Inferior parietal cortex (tissue), 1 donor: ENCODE data around the gene CENATAC.
"Not testable (repeated sequence)": the region's sequence is repeated elsewhere in the genome, so short reads cannot be mapped to it uniquely, and the experiment has no call there.

Experiments used
- DNase-seq: peaks from one replicate; pipeline ENCODE4 v3.0.0-alpha.2; 2016; ENCODE audit errors: extremely low spot score

CENATAC gene

DNA sequence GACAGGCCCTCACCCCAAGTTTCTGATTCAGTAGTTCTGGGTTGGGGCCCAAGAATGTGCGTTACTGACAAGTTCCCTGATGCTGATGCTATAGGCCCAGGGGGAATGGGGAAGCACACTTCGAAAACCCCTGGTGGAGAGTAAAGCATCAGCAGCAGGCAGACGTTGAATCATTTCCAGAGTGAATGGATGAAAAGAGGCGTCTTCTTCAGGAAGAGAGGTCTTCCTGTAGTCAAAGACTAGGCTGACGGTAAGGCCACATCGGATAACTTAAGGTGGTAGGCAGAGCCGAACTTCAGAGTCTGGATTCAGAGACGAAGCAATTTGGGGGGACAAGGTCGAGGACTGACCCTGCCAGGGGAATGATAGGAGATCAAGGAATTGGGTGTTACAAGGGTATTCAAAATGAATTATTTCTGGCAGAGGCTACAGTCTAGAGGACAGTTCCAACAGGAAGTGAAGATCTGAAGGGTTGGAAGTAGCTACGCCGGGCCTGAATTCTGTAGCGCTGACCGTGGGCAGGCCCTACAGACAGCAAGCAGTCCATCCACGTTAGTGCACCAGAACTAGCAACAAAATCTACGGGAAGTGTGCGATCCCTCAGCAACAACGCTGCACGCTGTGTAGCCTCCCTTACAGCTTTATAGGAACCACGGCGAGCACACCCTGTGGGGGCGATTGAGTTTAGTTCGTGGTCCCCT, 862 bp upstream of the CENATAC start:
- peak; percentile 25 for DNase-seq

DNA sequence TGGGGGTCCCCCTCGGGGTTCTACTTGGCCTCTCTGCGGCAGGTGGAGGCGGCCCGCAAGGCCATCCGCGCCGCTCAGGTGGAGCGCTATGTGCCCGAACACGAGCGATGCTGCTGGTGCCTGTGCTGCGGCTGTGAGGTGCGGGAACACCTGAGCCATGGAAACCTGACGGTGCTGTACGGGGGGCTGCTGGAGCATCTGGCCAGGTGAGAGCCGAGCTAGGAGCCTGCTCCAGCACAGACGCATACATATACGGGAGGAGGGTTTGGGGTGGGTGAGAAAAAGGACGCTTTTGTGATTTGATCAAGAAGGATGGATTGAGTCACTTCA, 415 bp downstream of the CENATAC start:
- DNase-seq = no peak

DNA sequence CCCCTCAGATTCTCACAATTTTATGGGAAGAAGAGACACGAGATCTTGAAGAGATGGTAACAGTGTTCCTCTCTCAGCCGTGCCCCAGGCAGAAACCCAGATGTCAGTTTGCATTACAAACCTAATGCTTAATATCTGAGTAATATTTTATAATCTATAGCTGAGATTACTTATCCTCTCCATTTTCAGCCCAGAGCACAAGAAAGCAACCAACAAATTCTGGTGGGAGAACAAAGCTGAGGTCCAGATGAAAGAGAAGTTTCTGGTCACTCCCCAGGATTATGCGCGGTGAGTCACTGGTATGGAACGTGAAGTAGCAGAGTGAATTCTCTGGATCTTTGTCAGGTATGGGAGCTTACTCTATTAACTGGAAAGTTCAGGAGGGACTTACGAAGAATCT, 884 bp downstream of the CENATAC start:
- no peak for DNase-seq

DNA sequence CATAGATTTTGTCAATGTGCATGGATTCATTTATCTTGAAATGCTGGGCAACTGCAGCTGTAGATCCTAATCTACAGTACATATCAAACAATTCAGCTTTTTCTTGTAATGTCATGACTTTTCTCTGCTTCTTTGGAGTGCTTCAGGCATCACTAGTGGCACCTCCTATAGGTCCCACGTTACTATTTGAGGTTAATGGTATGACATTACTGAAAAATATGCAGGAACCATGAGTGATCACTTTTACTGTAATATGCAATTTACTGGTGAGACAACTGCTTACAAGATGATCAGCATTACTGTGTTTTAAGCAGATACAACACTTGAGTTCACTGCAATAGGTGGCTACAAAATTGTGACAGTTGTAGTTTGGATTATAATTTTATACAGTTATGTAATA, 3.0 kb downstream of the CENATAC start:
- no peak for DNase-seq

DNA sequence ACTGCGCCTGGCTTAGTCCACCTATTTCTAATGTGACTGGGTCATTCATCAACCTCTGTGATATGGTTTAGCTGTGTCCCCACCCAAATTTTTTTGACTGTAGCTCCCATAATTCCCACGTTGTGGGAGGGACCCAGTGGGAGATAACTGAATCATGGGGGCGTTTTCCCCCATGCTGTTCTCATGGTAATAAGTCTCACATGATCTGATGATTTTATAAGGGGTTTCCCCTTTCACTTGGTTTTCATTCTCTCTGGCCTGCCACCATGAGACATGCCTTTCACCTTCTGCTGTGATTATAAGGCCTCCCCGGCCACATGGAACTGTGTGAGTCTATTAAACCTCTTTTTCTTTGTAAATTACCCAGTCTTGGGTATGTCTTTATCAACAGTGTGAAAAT, 8.7 kb downstream of the CENATAC start:
- DNase-seq = no peak

DNA sequence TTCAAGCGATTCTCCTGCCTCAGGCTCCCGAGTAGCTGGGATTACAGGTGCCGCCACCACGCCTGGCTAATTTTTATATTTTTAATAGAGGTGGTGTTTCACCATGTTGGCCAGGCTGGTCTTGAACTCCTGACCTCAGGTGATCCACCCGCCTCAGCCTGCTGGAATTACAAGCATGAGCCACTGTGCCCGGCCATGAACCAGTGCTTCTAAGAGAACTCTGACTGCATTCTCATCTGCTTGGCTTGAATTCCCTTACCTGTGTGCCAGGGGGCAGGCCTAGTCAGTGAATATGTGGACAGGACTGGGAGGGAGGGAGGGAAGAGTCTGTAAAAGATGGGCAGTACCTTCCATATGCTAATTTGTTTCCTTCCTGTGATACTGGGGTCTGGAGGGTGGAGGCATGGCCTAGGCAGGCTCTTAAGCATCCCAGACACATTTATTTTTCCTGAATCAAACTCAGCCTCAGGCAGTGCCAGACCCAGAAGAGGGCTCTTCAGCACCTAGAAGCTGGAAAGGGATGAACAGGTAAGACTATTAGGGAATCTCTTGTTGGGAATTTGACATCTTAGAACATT, 13.6 kb downstream of the CENATAC start:
- DNase-seq = no peak

DNA sequence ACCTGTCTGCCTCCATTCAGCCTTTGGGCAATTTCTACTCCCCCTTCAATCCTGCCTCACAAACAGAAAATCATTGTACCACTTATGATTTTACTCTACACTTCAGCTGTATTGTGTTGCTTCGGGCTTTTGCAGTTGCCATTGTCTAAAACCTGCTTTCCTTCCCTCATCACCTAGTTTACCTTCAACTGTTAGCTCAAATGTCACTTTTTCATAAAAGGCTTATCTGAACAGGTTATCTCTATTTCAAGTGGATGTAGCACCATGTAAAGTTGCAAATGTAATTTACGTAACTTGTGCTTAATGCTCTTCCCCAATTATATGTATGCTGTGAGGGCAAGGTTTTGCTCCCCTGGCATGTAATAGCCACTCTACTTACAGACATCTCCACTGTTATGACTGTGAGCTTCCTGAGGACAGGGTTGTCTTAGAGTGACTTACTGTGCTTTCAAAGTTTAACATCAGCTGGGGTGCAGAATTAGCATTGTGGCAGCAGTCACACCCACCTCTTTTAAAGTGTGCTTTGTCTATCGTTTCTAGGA, 14.8 kb downstream of the CENATAC start:
- DNase-seq = no peak

DNA sequence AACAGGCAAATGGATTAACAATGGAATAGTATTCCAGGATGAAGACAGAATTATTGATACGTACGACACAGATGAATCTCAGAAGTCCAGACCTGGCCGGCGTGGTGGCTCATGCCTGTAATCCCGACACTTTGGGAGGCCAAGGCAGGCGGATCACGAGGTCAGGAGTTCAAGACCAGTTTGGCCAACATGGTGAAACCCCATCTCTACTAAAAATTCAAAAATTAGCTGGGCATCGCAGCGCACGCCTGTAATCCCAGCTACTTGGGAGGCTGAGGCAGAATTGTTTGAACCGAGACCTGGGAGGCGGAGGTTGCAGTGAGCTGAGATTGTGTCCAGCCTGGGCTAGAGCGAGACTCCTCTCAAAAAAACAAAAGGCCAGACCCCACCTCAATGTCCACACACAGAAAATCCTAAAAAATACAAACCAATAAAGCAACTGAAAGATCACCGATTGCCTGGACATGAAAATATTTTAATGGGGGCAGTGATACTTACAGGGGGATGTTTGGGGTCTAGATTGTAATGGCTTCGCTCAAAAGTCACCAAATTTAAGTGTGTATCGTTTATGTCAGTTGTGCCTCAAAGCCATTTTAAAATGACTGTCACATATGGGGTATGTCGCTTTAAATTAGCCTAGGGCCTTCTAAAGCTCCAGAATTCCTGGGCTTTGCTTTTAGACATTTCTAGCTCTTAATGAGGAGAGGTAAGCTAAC, 16.4 kb downstream of the CENATAC start:
- DNase-seq = no peak

DNA sequence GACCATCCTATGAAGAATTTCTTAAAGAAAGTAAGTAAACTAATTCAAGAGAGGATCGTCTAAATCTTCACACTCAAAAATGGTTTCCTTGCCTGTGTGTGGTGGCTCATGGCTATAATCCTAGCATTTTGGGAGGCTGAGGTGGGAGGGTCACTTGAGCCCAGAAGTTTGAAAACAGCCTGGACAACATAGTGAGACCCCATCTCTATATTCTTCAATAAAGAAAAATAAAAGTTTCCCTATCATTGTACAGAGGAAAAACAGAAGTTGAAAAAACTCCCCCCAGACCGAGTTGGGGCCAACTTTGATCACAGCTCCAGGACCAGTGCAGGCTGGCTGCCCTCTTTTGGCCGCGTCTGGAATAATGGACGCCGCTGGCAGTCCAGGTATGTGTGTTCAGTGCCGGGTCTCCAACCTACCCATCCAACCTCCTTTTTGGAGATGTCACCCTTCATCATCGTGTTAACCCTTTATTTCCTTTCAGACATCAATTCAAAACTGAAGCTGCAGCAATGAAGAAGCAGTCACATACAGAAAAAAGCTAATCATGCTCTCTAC, 17.2 kb downstream of the CENATAC start:
- DNase-seq = no peak

DNA sequence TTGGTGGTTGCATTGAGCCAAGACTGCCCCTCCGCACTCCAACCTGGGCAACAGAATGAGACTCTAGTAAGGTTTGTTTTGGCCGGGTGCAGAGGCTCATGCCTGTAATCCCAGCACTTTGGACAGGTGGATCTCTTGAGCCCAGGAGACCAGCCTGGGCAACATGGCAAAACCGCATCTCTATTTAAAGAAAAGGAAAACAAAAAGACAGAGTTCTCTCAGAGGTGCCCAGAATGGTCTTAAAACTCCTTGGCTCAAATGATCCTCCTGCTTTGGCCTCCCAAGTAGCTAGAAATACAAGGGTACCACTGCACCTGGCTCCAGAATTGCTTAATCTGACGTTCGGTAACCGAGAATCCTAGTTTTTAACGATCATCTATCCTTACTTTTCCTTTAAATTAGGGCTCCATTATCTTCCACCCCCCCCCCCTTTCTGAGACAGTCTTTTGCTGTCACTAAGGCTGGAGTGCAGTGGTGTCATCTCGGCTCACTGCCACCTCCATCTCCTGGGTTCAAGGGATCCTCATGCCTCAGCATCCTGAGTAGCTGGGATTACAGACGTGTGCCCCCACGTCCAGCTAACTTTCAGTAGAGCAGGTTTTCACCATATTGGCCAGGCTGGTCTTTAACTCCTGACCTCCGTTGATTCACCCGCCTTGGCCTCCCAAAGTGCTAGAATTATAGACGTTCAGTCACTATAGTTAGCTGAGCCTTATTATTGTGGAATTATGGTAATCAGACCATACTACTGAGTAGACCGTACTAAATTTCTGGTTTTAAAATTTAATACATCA, 18.5 kb downstream of the CENATAC start:
- DNase-seq = no peak

DNA sequence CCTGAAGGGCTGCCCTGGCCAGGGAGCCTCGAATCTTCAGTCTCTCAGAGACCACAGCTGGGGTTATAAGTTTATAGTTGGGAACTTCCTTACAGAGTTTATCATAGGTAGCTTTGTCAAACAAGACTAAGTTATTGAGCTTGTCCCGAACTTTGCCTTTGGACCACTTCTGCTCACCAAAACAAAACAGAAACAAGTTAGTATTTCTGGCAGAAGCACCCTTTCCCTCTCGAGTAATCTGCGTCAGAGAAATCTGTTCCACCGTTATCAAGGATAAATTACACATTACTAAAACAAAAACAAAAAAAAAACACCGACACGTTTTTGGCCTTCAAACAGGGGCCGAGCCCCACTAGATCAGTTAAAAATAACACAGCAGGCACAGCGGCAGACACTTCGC, 19.4 kb downstream of the CENATAC start:
- not testable (repeated sequence) for DNase-seq

DNA sequence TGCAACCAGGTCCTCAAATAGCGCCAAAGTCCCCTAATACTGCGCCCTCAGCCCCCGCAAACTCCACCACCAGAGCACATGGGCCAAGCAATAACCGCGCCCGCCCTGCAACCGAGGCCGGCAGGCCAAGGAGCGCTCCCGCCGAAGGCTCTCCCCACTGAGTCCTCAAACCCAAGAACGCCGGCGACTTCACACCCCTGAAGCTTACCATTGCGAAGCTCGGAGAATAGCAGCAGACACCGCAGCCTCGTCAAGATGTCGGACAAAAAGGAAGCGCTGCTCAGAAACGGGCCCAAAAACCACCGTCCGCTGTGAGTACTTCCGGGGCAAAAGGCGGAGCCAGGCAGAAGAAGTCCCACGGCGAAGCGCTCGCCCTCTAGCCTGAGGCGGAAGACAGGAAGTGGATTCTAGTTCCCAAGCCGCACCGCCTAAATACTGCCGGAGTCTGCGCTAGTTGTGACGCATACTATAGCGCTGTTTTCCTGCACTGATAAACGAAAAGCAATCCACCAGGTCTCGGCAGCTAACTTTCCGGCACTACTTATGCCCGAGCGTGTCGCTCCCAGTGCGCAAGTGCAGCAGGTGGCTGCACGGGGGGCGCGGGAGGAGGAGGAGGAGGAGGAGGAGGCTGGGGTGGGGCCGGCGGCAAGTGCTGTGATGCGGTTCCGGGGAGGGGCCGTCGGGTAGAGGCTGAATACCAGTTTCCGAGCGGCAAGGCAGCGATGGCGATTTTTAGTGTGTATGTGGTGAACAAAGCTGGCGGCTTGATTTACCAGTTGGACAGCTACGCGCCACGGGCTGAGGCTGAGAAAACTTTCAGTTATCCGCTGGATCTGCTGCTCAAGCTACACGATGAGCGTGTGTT, 20.4 kb downstream of the CENATAC start, which contains the start of the genes RPS25 and TRAPPC4:
TSS of gene RPS25 (minus strand) at position 270 of the 865 bp plus-strand sequence. CDS start at position 211, 59 bp downstream.
TSS of gene TRAPPC4 (plus strand) at position 693 of the 865 bp plus-strand sequence. CDS start at position 723, 30 bp downstream.
- DNase-seq = peak; percentile 97

DNA sequence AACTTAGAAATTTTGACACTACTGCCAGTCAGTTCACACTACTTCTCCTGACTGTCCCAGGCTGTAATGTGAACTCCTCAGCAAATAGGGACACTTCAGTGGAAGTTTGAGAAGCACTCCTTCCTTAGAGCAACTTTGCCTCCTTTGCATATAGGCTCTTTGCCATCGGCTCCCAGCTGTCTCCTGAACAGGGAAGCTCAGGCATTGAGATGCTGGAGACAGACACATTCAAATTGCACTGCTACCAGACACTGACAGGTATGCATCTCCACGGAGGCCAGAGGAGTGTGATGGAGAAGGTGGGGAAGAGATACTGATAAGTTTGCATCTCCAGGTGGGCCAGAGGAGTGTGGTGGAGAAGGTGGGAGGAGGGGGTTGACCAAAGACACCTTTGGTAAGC, 22.1 kb downstream of the CENATAC start:
- DNase-seq = no peak

DNA sequence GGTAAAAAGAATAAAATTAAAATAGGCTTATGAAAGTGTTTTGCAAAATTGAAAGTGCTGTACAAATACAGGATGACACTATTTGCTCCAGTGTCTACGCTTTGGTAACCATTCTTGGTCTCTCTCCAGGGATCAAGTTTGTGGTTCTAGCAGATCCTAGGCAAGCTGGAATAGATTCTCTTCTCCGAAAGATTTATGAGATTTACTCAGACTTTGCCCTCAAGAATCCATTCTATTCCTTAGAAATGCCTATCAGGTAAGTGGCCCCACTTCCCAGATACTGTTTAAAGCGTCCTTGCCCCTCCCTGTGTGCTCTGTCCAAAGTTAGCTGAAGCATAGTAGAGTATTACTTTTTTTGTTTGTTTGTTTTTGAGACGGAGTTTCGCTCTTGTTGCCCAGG, 23.7 kb downstream of the CENATAC start:
- DNase-seq = no peak

DNA sequence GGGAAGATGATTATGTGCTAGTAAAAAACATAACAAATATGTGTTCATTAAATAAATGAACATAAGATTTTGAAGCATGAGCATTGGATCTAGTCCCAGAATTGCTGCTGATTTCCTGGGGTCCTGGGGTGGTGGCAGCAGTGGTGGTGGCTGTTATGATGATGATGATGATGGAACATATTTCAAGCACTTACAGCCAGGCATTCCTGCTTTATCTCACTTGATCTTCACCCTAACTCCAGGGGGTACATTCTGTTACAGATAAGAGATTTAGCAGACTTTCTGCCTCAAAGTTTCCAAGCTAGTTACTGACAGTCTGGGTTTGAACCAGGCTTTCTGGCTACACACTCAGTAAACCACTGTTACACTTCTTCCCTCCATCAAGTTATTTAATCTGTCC, 25.8 kb downstream of the CENATAC start:
- no peak for DNase-seq

DNA sequence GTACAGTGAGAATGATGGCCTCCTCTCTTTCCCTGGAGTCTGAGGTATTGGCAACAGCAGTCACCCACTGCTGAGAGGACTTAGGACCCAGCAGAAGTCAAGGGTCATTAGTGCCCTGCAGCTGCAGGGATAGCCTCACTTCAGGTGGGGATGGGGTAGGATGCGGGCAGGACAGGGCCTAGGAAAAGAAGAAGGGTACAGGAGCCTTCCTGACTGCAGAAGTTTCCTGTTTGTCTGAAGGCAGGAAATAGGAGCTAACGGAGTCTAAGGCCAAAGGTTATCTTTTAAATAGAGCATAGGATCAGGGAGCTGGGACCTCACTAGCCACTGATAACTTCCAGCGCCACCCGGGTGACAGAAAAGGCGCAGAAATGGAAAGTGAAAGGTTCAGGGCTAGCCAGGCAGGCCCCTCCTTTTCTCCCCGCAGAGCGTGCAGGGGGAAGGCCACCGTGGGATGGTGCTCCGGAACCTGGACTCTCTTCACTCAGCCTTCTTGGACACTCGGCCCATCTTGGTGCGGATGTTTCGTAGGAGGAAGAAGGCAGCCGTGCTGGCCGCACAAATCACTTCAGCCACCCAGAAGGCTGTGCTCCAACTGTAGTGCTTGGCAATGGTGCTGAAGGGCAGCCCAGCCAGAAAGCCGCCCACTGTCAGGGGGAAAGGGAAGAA, 26.6 kb downstream of the CENATAC start:
- no peak for DNase-seq

DNA sequence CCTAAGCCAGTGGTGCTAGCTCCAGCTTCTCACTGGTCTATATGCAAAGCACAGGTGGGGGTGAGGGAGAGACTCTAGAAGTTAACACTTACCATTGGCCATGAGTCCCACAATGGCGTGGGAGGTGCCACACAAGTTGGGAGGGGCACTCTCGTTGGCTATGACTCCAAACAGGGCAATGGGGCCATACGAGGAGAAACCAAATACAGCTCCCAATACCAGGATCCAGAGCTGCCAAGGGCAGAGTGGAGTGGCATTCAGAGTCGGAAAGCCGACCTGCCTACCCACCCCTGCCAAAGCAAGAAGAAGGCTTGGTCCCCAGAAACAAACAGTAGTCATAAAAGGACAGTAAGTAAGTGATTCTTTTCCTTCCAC, 27.1 kb downstream of the CENATAC start:
- no peak for DNase-seq

DNA sequence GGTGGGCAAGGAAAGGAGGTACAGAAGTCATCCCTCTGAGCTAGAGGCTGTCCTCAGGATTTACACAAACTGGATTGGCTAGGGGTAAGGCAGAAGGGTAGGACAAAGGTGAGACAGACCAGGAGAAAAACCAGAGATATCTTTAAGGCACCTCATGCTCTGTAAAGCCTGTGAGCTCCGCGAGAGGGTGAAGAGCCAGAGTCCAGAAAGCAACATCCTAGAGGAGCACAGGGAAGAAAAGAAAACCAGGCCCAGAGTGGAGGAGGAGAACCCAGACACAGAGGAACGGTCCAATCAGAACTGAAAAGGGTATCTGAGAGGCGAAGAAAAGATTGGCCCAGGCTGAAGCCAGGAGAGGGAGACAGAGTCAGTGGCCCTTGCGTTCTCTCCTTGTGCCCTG, 27.6 kb downstream of the CENATAC start:
- DNase-seq = no peak

DNA sequence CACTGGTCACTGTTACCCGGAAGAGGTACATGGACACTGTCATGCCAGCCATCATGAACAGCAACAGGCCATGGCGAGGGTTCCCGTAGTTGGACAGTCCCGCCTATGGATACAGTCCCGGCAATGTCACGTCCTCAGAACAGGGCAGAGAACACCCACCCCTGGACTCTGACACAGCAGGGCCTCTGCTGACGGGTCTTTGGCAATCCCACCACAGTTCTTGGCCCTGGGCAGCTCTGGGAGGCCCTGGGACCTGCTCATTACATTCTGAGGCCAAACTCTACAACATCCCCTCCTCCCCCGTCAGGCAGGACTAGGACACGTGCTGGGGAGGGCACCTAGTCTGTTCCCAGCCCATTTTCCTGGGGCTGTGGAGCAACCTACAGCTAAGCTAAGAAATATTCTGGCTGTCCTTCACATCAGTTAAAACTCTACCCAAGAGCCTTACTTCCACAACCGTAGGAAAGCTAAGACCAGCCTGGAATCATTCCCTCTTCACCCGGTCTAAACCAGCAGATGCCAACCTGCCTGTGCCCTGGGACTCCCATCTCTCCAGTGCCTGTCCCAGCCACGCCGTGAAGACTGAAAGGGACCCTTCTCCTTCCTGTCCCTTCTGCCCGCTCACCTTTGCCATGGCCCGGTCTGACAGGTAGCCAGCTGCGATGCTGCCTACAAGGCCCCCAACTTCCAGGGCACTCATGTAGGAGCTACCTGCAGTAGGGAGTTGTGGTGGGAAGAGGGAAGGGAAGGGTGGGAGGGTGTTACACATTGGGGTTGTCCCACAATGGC, 28.2 kb downstream of the CENATAC start:
- no peak for DNase-seq
